ENCODE data around the gene CD63. TPM values are rescaled to one million over a fixed set of nuclear protein-coding genes. Genes with fewer than 3 reads are reported as not detected.

CD63 gene
- total and polyA plus RNA-seq, 2 of the 4 experiments (the other 2 are of a cell fraction) = 995 to 1,398 TPM

DNA sequence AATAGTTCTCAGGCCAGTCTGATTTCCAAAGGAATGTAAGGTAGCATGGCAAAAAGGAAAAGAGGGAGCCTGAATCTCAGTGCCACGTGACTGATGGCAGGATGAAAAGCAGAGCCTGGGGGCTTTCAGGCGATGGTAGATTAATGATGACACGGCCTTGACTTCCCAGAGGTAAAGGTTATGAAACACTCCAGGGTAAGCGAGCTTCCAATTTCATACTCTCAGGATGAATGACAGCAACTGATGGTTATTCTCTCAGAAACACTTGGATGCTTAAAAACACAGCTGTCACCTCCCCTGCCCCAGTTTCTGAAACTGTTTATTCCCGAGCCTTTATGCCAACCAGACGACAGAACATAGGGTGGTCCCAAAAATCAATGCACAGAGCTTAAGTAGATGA lies 42.9 kb upstream of the CD63 start:
- H3K4me2 ChIP-seq (ENCODE audit: low read depth, low read length) = no peak overlapping the region
- DNase-seq = no peak
- H3K18ac ChIP-seq (ENCODE audit: low read depth, low read length) = no peak overlapping the region
- no peak overlapping the region for H2AK5ac ChIP-seq (ENCODE audit: low read depth, low read length)
- H3K36me3 ChIP-seq (ENCODE audit: control insufficient read depth, insufficient read depth, low read length) = peaks cover 18% of the 10 kb centered on the region
- no peak overlapping the region for H2AFZ ChIP-seq (replicated peaks; ENCODE audit: low read length, poor library complexity)
- H4K20me1 ChIP-seq (ENCODE audit: insufficient read depth, low read length) = no peaks in the 10 kb centered on the region
- no peaks in the 10 kb centered on the region; the same call in 1 of the 2 replicates for H3K4me1 ChIP-seq (ENCODE audit: control insufficient read depth, insufficient read depth, low read length)
- no peak overlapping the region for H2BK120ac ChIP-seq (ENCODE audit: low read depth, low read length)
- no peak overlapping the region for H3K56ac ChIP-seq (ENCODE audit: extremely low read depth, insufficient read depth, low read length)
- no peak overlapping the region for H3K27ac ChIP-seq (ENCODE audit: insufficient read depth, low read length)
- no TSS peak for BruUV-seq (replicated peaks)
- dilution Hi-C loops (cut with HindIII; ENCODE audit: low sequenced_read_pairs, unreplicated experiment) (no loop called here), in situ Hi-C loops (cut with MboI; ENCODE audit: low sequenced_read_pairs) (no loop called here), intact Hi-C loops (cut with micrococcal nuclease) (no loop called here)
- no peak overlapping the region for H4K8ac ChIP-seq (ENCODE audit: low read depth in 2 of 2, low read length in 2 of 2)
- H3K27me3 ChIP-seq (ENCODE audit: control insufficient read depth, insufficient read depth, low read length) = no peaks in the 10 kb centered on the region
- H2BK5ac ChIP-seq (ENCODE audit: low read depth, low read length, poor library complexity, severe bottlenecking) = no peak overlapping the region
- no peak overlapping the region for H3K4me3 ChIP-seq (ENCODE audit: insufficient read depth, low read depth, low read length)
- H2AK9ac ChIP-seq (replicated peaks; ENCODE audit: low read depth, low read length, poor library complexity) = no peak overlapping the region
- H3K9me1 ChIP-seq (ENCODE audit: insufficient read depth, low read length) = no peaks in the 10 kb centered on the region
- H4K5ac ChIP-seq (ENCODE audit: low read depth, low read length) = no peak overlapping the region
- ChIA-PET POLR2A (ENCODE audit: unreplicated experiment) (no interaction called here), CTCF (interaction anchor here (0.5 kb wide), 1 partner anchor 53 kb away, joined by 3 read pairs; no protein-coding TSS in a partner anchor)
- peaks cover 16 to 43% of the 10 kb centered on the region in 2 experiments for H3K79me1 ChIP-seq (ENCODE audit: low read depth in 1 of 2, low read length in 2 of 2)
- no peak overlapping the region for H2BK20ac ChIP-seq (ENCODE audit: low read depth, low read length)
- no peak overlapping the region for H3K23ac ChIP-seq (ENCODE audit: low read depth, low read length)
- ATAC-seq (ENCODE audit: low read depth) = no peak
- no peaks in the 10 kb centered on the region for H3K9me3 ChIP-seq (ENCODE audit: control insufficient read depth, insufficient read depth, low read length)
- WGBS, 2 experiments (ENCODE audit: extremely low coverage in 2 of 2, insufficient read length in 1 of 2) = no CpG with 5 or more reads among the region's 6 CpGs
- H4K91ac ChIP-seq (ENCODE audit: insufficient read depth, low read depth, low read length) = no peak overlapping the region
- H2BK15ac ChIP-seq (ENCODE audit: low read depth, low read length) = no peak overlapping the region
- TF ChIP-seq MXI1 (IDR thresholded peaks at IDR 0.05; ENCODE audit: borderline replicate concordance, low read depth, low read length) = no peak
- TF ChIP-seq BHLHE40 (IDR thresholded peaks at IDR 0.05; ENCODE audit: low read depth, low read length) = no peak
- no peak for TF ChIP-seq CHD1 (IDR thresholded peaks at IDR 0.05; ENCODE audit: low read depth, low read length)
- TF ChIP-seq, protein P1, sequence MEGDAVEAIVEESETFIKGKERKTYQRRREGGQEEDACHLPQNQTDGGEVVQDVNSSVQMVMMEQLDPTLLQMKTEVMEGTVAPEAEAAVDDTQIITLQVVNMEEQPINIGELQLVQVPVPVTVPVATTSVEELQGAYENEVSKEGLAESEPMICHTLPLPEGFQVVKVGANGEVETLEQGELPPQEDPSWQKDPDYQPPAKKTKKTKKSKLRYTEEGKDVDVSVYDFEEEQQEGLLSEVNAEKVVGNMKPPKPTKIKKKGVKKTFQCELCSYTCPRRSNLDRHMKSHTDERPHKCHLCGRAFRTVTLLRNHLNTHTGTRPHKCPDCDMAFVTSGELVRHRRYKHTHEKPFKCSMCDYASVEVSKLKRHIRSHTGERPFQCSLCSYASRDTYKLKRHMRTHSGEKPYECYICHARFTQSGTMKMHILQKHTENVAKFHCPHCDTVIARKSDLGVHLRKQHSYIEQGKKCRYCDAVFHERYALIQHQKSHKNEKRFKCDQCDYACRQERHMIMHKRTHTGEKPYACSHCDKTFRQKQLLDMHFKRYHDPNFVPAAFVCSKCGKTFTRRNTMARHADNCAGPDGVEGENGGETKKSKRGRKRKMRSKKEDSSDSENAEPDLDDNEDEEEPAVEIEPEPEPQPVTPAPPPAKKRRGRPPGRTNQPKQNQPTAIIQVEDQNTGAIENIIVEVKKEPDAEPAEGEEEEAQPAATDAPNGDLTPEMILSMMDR (conservative IDR thresholded peaks at IDR 0.05; ENCODE audit: low read depth, low read length) = no peak
- TF ChIP-seq NFE2L2 (IDR thresholded peaks at IDR 0.05; ENCODE audit: low read depth, low read length) = no peak
- TF ChIP-seq ELK1 (IDR thresholded peaks at IDR 0.05; ENCODE audit: borderline replicate concordance, low read depth, low read length) = no peak
- no peak for TF ChIP-seq USF2 (IDR thresholded peaks at IDR 0.05; ENCODE audit: low read depth, low read length)
- TF ChIP-seq POLR2A (IDR thresholded peaks at IDR 0.05; ENCODE audit: low read depth, low read length) = no peak
- no peak for TF ChIP-seq RFX5 (IDR thresholded peaks at IDR 0.05; ENCODE audit: low read depth, low read length)
- TF ChIP-seq RCOR1 (IDR thresholded peaks at IDR 0.05; ENCODE audit: insufficient replicate concordance, low read length) = no peak
- TF ChIP-seq FOS (IDR thresholded peaks at IDR 0.05; ENCODE audit: low read depth, low read length) = no peak
- no peak for TF ChIP-seq CEBPB (IDR thresholded peaks at IDR 0.05; ENCODE audit: low read depth, low read length)
- TF ChIP-seq MAZ (IDR thresholded peaks at IDR 0.05; ENCODE audit: borderline replicate concordance, low read depth, low read length) = no peak
- no peak for TF ChIP-seq SMC3 (IDR thresholded peaks at IDR 0.05; ENCODE audit: low read depth, low read length)
- H3K9ac ChIP-seq (ENCODE audit: low read depth, low read length) = no peak overlapping the region
- no peak overlapping the region for H3K4ac ChIP-seq (ENCODE audit: low read depth, low read length)
- no peak overlapping the region for H3K14ac ChIP-seq (replicated peaks; ENCODE audit: low read depth, low read length)
